Ovary (tissue), 3 donors: ENCODE data around the gene TP73.

Experiments used
- EP300 ChIP-seq: sonication (generic); formaldehyde crosslinking; IDR thresholded peaks from one replicate; pipeline ENCODE4 v1.6.1; 2017; ENCODE audit warnings: antibody characterized with exemption
- POLR2A ChIP-seq: fragments of 450-650 bp; IDR thresholded peaks from one replicate; pipeline ENCODE4 v1.6.1; 2017; ENCODE audit warnings: antibody characterized with exemption, mild to moderate bottlenecking, moderate library complexity
- TF ChIP-seq, protein P1 (sequence below), 3 donors: fragments of 450-650 bp in 2 of 3; fragments of 200-600 bp in 1 of 3; IDR thresholded peaks; one replicate each; pipeline versions ENCODE4 v1.5.1 to v1.8.0; 2016 to 2022; ENCODE audit warnings: antibody characterized with exemption in 3 of 3, mild to moderate bottlenecking in 1 of 3
- donor health status: DM: no; HTN: no; CAD: no.

DNA sequence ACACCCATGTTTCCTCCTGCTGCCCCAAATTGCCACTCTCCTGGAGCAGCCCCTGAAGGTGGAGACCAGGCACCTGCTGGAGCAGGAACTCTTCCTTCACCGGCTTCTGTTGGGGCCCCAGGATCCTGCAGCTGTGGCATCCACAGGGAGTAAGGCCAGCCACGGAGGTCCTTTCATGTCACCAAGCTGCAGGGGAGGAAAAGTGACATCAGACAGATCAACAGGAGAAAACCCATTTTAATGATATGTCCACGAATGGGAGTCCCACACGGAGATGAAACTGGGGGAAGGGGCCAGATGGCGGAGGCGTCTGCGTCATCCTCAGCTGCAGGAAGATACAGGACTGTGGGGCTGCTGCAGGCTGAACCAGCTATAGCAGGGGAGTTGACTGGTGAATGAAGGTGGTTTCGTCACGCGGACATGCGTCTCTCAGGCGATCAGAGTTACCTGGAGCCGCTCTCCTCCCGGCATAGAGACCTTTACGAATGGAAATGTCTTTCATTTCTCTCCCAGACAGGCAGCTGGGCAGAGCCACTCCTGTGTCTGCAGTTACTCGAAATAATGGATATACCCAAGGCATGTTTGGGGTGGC, 9.9 kb downstream of the TP73 start:
- no peak for TF ChIP-seq EP300
- TF ChIP-seq, protein P1, sequence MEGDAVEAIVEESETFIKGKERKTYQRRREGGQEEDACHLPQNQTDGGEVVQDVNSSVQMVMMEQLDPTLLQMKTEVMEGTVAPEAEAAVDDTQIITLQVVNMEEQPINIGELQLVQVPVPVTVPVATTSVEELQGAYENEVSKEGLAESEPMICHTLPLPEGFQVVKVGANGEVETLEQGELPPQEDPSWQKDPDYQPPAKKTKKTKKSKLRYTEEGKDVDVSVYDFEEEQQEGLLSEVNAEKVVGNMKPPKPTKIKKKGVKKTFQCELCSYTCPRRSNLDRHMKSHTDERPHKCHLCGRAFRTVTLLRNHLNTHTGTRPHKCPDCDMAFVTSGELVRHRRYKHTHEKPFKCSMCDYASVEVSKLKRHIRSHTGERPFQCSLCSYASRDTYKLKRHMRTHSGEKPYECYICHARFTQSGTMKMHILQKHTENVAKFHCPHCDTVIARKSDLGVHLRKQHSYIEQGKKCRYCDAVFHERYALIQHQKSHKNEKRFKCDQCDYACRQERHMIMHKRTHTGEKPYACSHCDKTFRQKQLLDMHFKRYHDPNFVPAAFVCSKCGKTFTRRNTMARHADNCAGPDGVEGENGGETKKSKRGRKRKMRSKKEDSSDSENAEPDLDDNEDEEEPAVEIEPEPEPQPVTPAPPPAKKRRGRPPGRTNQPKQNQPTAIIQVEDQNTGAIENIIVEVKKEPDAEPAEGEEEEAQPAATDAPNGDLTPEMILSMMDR (IDR thresholded peaks at IDR 0.05), result no peak
- no peak for TF ChIP-seq POLR2A
